K562 treated with DMSO at 1 percent for 48 hours (cell line): ENCODE results near the gene NEUROG1. TPM values are rescaled to one million over a fixed set of nuclear protein-coding genes. Genes with fewer than 3 reads are reported as not detected.

Experiments used
- total RNA-seq: library from RNA; unstranded; fragments of 300-600 nt; gene quantifications from 2 replicates; pipeline ENCODE4 v1.2.3, GENCODE V29; 2022; ENCODE audit warnings: low replicate concordance; ENCODE audit errors: extremely low read depth

Gene NEUROG1
- total RNA-seq, result not detected in 2 replicates

GRCh38 chr5:135535820-135536801 lies at the start of gene NEUROG1:
Gene NEUROG1, minus strand, starts transcription at chr5:135535964. Its CDS starts 274 bp downstream, at chr5:135535690.

DNA sequence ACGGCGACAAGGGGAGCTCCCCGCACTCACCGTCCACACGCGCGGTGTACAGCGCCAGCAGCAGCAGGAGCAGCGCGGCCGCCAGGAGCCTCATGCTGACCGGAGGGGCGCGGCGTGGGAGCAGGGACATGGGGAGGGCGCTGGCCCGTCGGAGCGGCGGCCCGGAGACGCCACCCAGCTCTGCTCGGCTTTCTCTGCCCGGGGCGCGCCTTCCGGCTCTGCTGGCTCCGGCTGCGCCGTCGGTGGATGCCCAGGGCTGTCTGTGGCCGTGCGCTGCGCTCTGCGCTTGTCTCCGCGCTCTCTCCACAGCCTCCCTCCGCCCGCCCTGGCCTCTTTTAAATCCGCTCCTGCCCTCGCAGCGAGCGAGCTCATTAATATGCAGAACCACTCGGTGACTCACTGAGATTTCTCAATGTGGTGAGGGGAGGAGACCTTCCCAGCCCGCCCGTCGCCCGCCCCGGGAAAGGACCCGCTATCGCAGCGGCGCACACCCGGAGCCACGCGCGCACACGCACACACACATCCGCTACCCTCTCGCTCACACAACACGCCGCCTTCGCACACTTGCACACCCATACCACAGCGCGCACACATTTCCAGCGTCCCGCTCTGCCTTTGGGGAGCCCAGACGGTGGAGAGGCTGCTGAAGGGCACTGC lies 43.0 kb upstream of the NEUROG1 start, which contains the start of gene CXCL14:
Gene CXCL14 (minus strand): TSS at position 307 of the 657 bp plus-strand sequence. CDS start 213 bp downstream, at position 94.

Other genes with a start within 250 kb of the NEUROG1 start
- gene MACROH2A1, start 136.7 kb downstream of the NEUROG1 start, total RNA-seq, result not detected in 2 replicates
- not detected in 2 replicates for gene DCANP1, start 88.6 kb downstream of the NEUROG1 start, total RNA-seq
- not detected in 2 replicates for gene TIFAB, start 83.6 kb downstream of the NEUROG1 start, total RNA-seq
- not detected in 2 replicates for gene CXCL14, start 43.0 kb upstream of the NEUROG1 start, total RNA-seq